Activated CD4-positive, alpha-beta T cell treated with anti-CD3 and anti-CD28 coated beads for 36 hours (primary cell): ENCODE results near the gene DPY19L1. TPM values are rescaled to one million over a fixed set of nuclear protein-coding genes. Genes with fewer than 3 reads are reported as not detected.
"Not testable (repeated sequence)": the region's sequence is repeated elsewhere in the genome, so short reads cannot be mapped to it uniquely, and the experiment has no call there.

Source experiments
- ATAC-seq: fragments of 200-7000 bp; cut with Tn5 transposase; one replicate; pipeline ENCODE4 v1.10.0; 2021; ENCODE audit warnings: mild to moderate bottlenecking, moderate library complexity
- CTCF ChIA-PET: fragments of 350-600 bp; sonication (Branson Sonifier 250); formaldehyde crosslinking; loops from one replicate; lab custom pipeline; 2021; ENCODE audit warnings: antibody characterized with exemption; lab: Charles Lee
- POLR2A ChIA-PET: fragments of 350-600 bp; sonication (Branson Sonifier 250); formaldehyde crosslinking; loops from one replicate; lab custom pipeline; 2021; ENCODE audit warnings: antibody characterized with exemption, inconsistent platforms; lab: Charles Lee
- DNase-seq: peaks from one replicate; pipeline ENCODE4 v3.0.0-alpha.2; 2020
- H3K27ac Mint-ChIP-seq: one replicate; pipeline ENCODE4 v1.8.0; 2021; ENCODE audit warnings: mixed read lengths
- H3K27me3 Mint-ChIP-seq: one replicate; pipeline ENCODE4 v1.8.0; 2021; ENCODE audit warnings: mixed read lengths
- H3K36me3 Mint-ChIP-seq: one replicate; pipeline ENCODE4 v1.8.0; 2021; ENCODE audit warnings: low read depth, mixed read lengths
- H3K4me1 Mint-ChIP-seq: one replicate; pipeline ENCODE4 v1.8.0; 2021; ENCODE audit warnings: mixed read lengths
- H3K4me3 Mint-ChIP-seq: one replicate; pipeline ENCODE4 v1.8.0; 2021; ENCODE audit warnings: mild to moderate bottlenecking, moderate library complexity, mixed read lengths
- H3K9me3 Mint-ChIP-seq: one replicate; pipeline ENCODE4 v1.8.0; 2021; ENCODE audit warnings: low read depth, mixed read lengths
- intact Hi-C, 2 experiments: fragments of 100-400 bp; cut with DNase I in 1 of 2; cut with micrococcal nuclease in 1 of 2; formaldehyde crosslinking; loops; one replicate each; pipeline versions ENCODE4 v1.14.2 to v1.15.1; 2022 to 2024; cut with DNase I, micrococcal nuclease
- total RNA-seq, 2 experiments: library from RNA; stranded (reverse); gene quantifications; one replicate each; pipeline ENCODE4 v1.2.3, GENCODE V29; 2021

Gene DPY19L1
- 1 to 10 TPM; 6.9 to 8.1 TPM for total RNA-seq

DNA sequence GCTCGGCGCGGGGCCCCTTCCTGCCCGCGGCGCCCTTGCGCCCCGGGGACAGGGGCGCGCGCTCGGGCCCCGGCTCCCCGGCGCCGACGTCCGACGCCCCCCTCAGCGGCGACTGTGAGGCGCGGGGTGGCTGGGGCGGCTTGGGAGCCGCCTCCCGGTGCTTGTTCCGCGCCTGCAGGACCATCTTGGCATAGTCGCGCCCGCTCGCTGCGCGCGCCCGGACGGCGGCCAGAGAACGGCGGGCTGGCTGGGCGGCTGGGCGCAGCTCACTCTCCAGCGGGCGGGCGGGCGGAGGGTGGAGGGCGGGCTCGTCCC is at the start of gene DPY19L1:
DPY19L1 (minus strand) TSS at position 275 of the 315 bp plus-strand sequence; CDS start at position 184, 91 bp downstream.
- ATAC-seq (no peak), DNase-seq (no peak)

DNA sequence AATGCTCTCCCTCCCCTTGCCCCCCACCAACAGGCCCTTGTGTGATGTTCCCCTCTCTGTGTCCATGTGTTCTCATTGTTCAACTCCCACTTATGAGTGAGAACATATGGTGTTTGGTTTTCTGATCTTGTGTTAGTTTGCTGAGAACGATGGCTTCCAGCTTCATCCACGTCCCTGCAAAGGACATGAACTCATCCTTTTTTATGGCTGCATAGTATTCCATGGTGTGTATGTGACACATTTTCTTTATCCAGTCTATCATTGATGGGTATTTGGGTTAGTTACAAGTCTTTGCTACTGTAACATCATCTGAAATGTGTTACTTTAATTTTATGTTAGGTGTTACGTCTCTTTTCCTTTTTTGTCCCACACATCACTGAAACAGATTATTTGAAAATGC is 42.2 kb upstream of the DPY19L1 start:
- ATAC-seq, H3K4me3 Mint-ChIP-seq, POLR2A ChIA-PET, H3K27ac Mint-ChIP-seq, DNase-seq, H3K27me3 Mint-ChIP-seq, H3K9me3 Mint-ChIP-seq, CTCF ChIA-PET, H3K4me1 Mint-ChIP-seq, H3K36me3 Mint-ChIP-seq: not testable (repeated sequence)
- intact Hi-C loops, result loop anchor here in 1 of 2 experiments (10.0 kb wide), 1 partner anchor 545 kb away; no protein-coding TSS in a partner anchor

More for the DNA sequence above, at the start of gene DPY19L1:
- ChIA-PET CTCF (no interaction called here), POLR2A (no interaction called here)
- Mint-ChIP-seq H3K4me3 (peak within 1 kb of the TSS; percentile 93), H3K4me1 (peaks cover 29% of the 10 kb centered on the region), H3K36me3 (no peaks in the 10 kb centered on the region), H3K27me3 (no peaks in the 10 kb centered on the region), H3K9me3 (no peaks in the 10 kb centered on the region), H3K27ac (peak within 1 kb of the TSS; percentile 89)
- intact Hi-C loops, result loop anchor here in 1 of 2 experiments (1.0 to 10.0 kb wide), 6 partner anchors 45 to 868 kb away; partner anchors contain the start of genes HERPUD2 and SEPTIN7

DNA sequence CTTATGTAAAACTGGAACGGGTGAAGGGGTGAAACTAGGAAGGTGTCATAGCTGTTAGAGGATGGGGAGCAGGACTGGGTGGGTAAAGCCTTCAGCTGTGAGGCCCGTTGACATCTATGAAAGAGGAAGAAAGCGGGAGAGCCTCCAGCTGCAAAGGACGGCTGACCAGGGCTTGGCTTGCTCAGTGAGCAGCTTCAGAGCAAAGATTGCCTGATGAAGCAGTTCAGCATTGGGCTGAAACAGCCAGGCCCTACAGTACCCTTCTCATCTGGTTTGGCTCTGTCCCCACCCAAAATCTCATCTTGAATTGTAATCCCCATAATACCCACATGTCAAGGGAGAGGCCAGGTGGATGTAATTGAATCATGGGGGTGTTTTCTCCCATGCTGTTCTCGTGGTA is 36.7 kb upstream of the DPY19L1 start:
- CTCF ChIA-PET, H3K4me3 Mint-ChIP-seq, H3K9me3 Mint-ChIP-seq, DNase-seq, H3K27ac Mint-ChIP-seq, ATAC-seq, H3K36me3 Mint-ChIP-seq, H3K4me1 Mint-ChIP-seq, POLR2A ChIA-PET: not testable (repeated sequence)
- intact Hi-C loops, result loop anchor here in 1 of 2 experiments (5.0 to 10.0 kb wide), 3 partner anchors 353 to 551 kb away; no protein-coding TSS in a partner anchor
- H3K27me3 Mint-ChIP-seq, result peaks cover 18% of the 10 kb centered on the region

DNA sequence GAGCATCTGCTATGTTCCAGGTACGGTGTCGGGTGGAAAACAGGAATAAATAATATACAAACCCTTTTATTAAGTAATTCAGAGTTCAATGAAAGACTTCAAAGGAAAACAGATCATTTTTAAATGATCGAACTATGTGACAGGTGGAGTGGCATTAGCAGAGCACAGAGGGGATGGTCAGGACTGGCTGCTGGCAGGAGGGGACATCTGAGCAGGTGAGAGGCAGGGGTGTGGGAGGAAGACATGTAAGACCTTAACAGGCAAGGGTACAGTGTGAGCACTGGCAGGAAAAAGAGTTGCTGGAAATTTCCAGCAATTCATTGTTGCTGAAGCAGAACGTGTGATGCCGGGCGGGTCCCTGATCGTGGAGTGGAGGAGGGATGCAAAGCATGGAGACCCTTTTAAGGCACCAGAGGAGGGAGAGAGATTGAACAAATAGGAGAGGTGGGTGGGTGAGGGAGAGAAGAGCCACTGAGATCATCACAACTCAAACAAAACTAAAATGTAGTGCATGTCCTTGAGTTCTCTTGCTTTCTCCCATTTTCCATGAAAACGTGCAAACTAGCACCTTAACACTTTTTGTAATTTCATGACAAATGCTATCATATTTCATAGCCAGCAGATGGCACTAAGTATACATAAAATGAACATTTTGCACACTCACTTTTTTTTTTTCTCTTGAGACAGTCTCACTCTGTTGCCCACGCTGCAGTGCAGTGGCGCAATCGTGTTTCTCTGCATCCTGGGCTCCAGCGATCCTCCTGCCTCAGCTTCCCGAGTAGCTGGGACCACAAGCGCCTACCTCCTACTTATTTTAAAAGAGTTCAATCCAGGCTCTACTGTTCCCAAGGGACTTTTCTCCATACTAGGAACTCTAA is 35.9 kb upstream of the DPY19L1 start:
- intact Hi-C loops, result loop anchor here in 1 of 2 experiments (1.0 to 10.0 kb wide), 4 partner anchors 354 to 552 kb away; no protein-coding TSS in a partner anchor
- H3K4me3 Mint-ChIP-seq, H3K9me3 Mint-ChIP-seq, H3K27ac Mint-ChIP-seq, H3K4me1 Mint-ChIP-seq, H3K36me3 Mint-ChIP-seq, CTCF ChIA-PET: not testable (repeated sequence)
- peaks cover 21% of the 10 kb centered on the region for H3K27me3 Mint-ChIP-seq
- POLR2A ChIA-PET, result interaction anchor here (0.6 kb wide), 1 partner anchor 379 kb away, joined by 4 read pairs; no protein-coding TSS in a partner anchor
- DNase-seq (peak; percentile 25), ATAC-seq (peak; percentile 66)

DNA sequence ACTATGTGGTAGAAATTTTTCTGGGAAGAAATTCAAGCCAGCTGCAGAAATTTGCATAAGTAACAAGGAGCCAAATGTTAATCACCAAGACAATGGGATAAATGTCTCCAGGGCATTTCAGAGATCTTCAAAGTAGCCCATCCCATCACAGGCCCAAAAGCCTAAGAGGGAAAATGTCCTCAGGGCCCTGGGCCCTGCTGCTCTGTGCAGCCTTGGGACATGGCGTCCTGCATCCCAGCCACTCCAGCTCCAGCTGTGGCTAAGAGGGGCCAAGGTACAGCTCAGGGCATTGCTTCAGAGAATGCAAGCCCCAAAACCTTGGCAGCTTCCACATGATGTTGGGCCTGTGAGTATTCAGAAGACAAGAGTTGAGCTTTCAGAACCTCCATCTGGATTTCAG is 31.8 kb upstream of the DPY19L1 start:
- not testable (repeated sequence) for DNase-seq

DNA sequence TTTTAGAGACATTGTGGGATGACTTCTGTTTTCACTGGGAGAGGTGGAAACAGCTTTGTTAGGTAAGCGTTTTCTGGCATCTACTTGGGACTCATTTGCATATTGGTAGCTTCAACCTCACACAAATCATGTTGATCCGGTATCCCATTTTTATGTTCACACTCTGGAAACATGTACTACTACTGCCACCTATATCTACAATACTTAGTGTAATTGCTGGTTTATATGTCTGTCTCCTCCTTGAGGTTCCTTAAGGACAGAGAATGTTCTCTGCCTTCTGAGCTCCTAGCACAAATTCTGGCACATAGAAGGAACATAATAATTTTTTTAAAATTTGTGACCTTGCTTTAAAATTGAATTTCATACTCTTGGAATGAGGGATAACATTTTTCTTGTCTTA is 28.1 kb upstream of the DPY19L1 start:
- intact Hi-C loops, H3K27me3 Mint-ChIP-seq, CTCF ChIA-PET, DNase-seq, H3K9me3 Mint-ChIP-seq, ATAC-seq, H3K4me3 Mint-ChIP-seq, H3K4me1 Mint-ChIP-seq, H3K27ac Mint-ChIP-seq, H3K36me3 Mint-ChIP-seq: not testable (repeated sequence)
- POLR2A ChIA-PET, result interaction anchor here (0.7 kb wide), 1 partner anchor 736 kb away, joined by 6 read pairs; the partner anchor contains the start of gene SEPTIN7

More for the DNA sequence above, 31.8 kb upstream of the DPY19L1 start:
- peaks cover 18% of the 10 kb centered on the region for H3K27me3 Mint-ChIP-seq
- H3K27ac Mint-ChIP-seq, intact Hi-C loops, H3K9me3 Mint-ChIP-seq, POLR2A ChIA-PET, H3K36me3 Mint-ChIP-seq, H3K4me1 Mint-ChIP-seq, ATAC-seq, H3K4me3 Mint-ChIP-seq: not testable (repeated sequence)
- CTCF ChIA-PET, result interaction anchor here (0.7 kb wide), 1 partner anchor 358 kb away, joined by 4 read pairs; no protein-coding TSS in a partner anchor

DNA sequence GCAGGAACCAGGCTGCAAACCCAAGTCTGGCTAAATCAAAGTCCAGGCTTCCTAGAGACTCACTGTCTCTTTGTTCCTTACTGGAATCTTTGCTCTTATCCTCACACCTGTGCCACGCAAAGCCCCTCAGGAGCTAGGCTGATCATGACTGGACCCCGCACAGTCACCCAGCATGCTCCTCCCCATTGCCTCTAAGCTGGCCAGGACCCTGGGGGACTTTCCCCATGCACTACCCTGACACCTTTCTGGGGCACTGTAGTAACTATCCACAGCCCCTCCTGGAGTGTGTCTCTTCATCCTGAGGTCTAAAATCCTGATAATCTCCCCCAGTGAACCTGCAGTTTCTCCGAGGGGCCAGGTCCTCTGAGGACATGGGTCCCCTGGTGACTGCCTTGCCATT is 21.3 kb upstream of the DPY19L1 start:
- H3K4me3 Mint-ChIP-seq, CTCF ChIA-PET, intact Hi-C loops, H3K27ac Mint-ChIP-seq, ATAC-seq, H3K9me3 Mint-ChIP-seq, DNase-seq, H3K27me3 Mint-ChIP-seq, H3K4me1 Mint-ChIP-seq, H3K36me3 Mint-ChIP-seq, POLR2A ChIA-PET: not testable (repeated sequence)

DNA sequence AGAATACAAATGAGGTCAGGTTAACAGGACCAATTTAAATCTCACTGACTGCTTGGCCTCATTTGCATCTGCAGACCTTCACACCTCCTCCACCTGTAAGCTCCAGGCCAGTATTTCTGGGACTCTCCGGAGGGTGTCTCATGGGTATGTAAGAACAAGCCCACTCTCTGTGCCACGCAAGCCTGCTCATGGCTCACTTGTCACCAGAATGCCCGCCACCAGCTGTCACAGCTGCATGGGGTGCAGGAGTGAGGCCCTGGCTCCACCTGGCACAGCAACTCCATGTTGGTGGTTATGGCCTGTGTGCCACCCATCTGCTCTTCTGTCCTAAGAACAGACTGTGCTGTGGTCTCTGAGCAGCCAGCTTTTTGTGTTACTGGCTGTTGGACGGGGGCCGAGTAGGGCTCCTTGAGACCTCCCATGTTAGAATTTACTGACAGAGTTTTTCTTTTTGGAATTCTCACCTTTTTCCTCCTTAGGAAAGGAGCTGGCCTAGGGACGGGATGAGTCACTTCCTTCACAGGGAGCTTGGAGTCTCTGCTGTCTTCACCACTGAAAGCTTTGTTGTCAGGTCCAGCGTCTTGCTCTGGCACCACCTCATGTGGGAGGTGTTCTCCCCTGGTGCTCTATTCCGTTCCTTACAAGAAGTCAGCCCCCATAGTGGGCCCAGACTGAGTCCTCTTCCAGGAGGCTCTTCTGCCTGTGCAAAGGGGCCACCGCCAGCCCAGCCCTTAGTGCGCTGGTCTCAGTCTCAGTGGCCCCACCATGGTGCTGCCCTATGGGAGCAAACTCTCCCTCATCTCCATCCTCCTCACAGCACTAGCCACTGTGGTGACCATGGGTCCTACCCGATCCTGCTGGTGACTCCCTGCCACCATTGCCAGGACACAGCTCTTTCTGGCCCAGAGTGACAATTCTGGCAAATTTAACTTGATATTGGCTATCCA is 20.5 kb upstream of the DPY19L1 start:
- H3K36me3 Mint-ChIP-seq, H3K9me3 Mint-ChIP-seq, H3K4me1 Mint-ChIP-seq, H3K4me3 Mint-ChIP-seq, H3K27me3 Mint-ChIP-seq, ATAC-seq, intact Hi-C loops, POLR2A ChIA-PET, H3K27ac Mint-ChIP-seq, CTCF ChIA-PET, DNase-seq: not testable (repeated sequence)

DNA sequence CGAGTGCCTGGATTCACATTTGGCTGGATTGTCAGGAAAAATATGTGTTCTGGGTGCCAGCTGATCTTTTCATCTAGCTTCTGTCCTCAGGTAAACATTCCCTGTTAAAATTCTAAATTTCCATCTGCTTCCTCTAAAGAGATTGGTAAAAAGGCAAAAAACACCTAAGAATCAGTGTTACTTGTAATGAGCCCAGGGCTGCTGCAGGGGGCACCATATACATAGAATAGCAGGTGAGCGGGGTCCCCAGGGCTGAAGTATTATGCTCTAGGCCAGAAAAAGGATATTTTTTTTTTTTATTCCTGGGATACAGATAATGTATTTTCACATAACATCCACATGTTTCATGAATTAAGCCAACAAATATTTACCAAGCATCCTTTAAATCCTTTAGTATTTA is 18.4 kb upstream of the DPY19L1 start:
- DNase-seq, H3K4me1 Mint-ChIP-seq, H3K36me3 Mint-ChIP-seq, intact Hi-C loops, CTCF ChIA-PET, H3K9me3 Mint-ChIP-seq, H3K27ac Mint-ChIP-seq, POLR2A ChIA-PET, H3K4me3 Mint-ChIP-seq, ATAC-seq: not testable (repeated sequence)
- peaks cover 11% of the 10 kb centered on the region for H3K27me3 Mint-ChIP-seq

DNA sequence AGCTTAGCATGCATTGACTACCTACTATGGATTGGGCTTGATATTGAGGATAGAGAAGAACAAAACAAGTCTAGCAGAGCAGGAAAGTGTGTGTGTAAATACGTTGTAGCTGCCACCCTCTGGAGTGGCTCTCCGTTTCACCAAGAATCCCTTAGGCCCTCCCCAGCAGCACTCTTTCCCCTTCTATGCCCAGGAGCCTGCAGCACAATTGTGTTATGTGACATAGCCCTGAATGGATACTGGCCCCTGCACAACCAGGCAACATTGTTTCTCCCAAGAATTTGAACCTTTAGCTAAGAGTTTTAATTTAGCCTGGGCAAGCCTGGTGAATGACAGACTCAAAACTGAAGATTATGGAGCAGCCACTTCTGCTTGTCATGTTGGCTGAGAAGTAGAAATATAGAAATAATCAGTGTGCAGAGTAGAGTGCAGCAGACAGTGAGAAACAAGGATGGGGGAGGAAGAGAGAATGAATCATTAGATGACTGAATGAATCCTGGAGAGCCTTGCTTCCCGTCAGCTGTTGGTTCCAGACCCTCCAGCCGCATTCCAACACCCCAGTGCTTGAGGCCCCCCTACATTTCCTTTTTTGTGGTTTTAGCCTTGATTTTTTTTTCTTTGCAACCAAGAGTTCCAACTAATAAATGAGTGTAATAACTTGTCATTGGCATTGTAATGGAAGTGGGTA is 16.3 kb upstream of the DPY19L1 start:
- intact Hi-C loops, H3K9me3 Mint-ChIP-seq, POLR2A ChIA-PET: not testable (repeated sequence)

More for the DNA sequence above, 16.3 kb upstream of the DPY19L1 start:
- not testable (repeated sequence) for H3K4me1 Mint-ChIP-seq, DNase-seq, H3K4me3 Mint-ChIP-seq, H3K27ac Mint-ChIP-seq, ATAC-seq, H3K36me3 Mint-ChIP-seq
- H3K27me3 Mint-ChIP-seq, result peaks cover 11% of the 10 kb centered on the region
- CTCF ChIA-PET, result interaction anchor here (0.6 kb wide), 1 partner anchor 44 kb away, joined by 3 read pairs; no protein-coding TSS in a partner anchor
